HL-60 (cell line): ENCODE data around the gene IFT52.

ENCODE experiments used
- GABPA ChIP-seq: IDR thresholded peaks from 2 replicates; pipeline ENCODE4 v1.6.1; 2012; ENCODE audit warnings: low read depth
- POLR2AphosphoS5 ChIP-seq: IDR thresholded peaks from 2 replicates; pipeline ENCODE4 v1.6.1; 2012; ENCODE audit warnings: low read depth
- SPI1 ChIP-seq: IDR thresholded peaks from 2 replicates; pipeline ENCODE4 v1.6.1; 2012; ENCODE audit warnings: low read depth, mild to moderate bottlenecking, borderline replicate concordance
- TF ChIP-seq, protein P1 (sequence below): IDR thresholded peaks from one replicate; pipeline ENCODE4 v1.5.1; 2011; ENCODE audit warnings: low read length, control low read depth, inconsistent platforms; ENCODE audit not compliant: insufficient read depth
- TF ChIP-seq, protein P2 (sequence below): IDR thresholded peaks from 2 replicates; pipeline ENCODE4 v1.6.1; 2012; ENCODE audit warnings: low read depth; ENCODE audit not compliant: insufficient replicate concordance

DNA sequence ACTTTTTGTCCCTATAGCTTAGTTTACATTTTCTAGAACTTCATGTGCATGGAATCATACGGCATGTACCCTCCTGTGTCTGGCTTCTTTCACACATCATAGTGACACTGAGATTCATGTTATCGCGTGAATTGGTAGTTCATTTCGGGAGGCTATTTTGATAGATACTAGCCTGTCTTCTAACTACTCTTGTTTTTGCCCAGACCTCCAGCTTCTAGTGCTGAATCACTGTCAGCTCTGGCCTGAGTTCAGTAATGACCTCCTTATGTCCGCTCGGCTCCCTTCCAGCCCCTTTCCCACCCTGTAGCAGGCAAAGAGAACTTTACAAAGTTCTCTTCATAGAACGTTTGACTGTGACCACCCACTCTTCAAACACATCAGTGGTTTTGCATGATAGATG lies 90.2 kb downstream of the IFT52 start:
- TF ChIP-seq POLR2AphosphoS5 (no peak), GABPA (no peak), SPI1 (no peak)
- TF ChIP-seq, protein P1, sequence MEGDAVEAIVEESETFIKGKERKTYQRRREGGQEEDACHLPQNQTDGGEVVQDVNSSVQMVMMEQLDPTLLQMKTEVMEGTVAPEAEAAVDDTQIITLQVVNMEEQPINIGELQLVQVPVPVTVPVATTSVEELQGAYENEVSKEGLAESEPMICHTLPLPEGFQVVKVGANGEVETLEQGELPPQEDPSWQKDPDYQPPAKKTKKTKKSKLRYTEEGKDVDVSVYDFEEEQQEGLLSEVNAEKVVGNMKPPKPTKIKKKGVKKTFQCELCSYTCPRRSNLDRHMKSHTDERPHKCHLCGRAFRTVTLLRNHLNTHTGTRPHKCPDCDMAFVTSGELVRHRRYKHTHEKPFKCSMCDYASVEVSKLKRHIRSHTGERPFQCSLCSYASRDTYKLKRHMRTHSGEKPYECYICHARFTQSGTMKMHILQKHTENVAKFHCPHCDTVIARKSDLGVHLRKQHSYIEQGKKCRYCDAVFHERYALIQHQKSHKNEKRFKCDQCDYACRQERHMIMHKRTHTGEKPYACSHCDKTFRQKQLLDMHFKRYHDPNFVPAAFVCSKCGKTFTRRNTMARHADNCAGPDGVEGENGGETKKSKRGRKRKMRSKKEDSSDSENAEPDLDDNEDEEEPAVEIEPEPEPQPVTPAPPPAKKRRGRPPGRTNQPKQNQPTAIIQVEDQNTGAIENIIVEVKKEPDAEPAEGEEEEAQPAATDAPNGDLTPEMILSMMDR, result no peak
- TF ChIP-seq, protein P2, sequence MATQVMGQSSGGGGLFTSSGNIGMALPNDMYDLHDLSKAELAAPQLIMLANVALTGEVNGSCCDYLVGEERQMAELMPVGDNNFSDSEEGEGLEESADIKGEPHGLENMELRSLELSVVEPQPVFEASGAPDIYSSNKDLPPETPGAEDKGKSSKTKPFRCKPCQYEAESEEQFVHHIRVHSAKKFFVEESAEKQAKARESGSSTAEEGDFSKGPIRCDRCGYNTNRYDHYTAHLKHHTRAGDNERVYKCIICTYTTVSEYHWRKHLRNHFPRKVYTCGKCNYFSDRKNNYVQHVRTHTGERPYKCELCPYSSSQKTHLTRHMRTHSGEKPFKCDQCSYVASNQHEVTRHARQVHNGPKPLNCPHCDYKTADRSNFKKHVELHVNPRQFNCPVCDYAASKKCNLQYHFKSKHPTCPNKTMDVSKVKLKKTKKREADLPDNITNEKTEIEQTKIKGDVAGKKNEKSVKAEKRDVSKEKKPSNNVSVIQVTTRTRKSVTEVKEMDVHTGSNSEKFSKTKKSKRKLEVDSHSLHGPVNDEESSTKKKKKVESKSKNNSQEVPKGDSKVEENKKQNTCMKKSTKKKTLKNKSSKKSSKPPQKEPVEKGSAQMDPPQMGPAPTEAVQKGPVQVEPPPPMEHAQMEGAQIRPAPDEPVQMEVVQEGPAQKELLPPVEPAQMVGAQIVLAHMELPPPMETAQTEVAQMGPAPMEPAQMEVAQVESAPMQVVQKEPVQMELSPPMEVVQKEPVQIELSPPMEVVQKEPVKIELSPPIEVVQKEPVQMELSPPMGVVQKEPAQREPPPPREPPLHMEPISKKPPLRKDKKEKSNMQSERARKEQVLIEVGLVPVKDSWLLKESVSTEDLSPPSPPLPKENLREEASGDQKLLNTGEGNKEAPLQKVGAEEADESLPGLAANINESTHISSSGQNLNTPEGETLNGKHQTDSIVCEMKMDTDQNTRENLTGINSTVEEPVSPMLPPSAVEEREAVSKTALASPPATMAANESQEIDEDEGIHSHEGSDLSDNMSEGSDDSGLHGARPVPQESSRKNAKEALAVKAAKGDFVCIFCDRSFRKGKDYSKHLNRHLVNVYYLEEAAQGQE, result no peak
